HepG2 (cell line): Measurements from ENCODE around the gene SETD1B. TPM values are rescaled to one million over a fixed set of nuclear protein-coding genes. Genes with fewer than 3 reads are reported as not detected.

Experiments
- AHR ChIP-seq: IDR thresholded peaks from 2 replicates; pipeline ENCODE4 v1.6.1; 2018; ENCODE audit warnings: missing genetic modification reagents, missing compliant biosample characterization
- ARNT ChIP-seq: fragments of 450-650 bp; IDR thresholded peaks from 2 replicates; pipeline ENCODE4 v1.6.1; 2017
- ATAD3A ChIP-seq: sonication (generic); formaldehyde crosslinking; IDR thresholded peaks from 2 replicates; pipeline ENCODE4 v1.4.0; 2020; ENCODE audit warnings: missing genetic modification reagents
- CBX5 ChIP-seq: sonication (generic); formaldehyde crosslinking; IDR thresholded peaks from 2 replicates; pipeline ENCODE4 v1.4.0; 2020; ENCODE audit warnings: missing genetic modification reagents, borderline replicate concordance
- DR1 ChIP-seq: sonication (generic); formaldehyde crosslinking; IDR thresholded peaks from 2 replicates; pipeline ENCODE4 v1.8.0; 2021; ENCODE audit warnings: mild to moderate bottlenecking, missing genetic modification reagents, inconsistent platforms
- ETV6 ChIP-seq: sonication (generic); formaldehyde crosslinking; conservative IDR thresholded peaks from 2 replicates; pipeline ENCODE4 v1.4.0; 2020; ENCODE audit warnings: missing genetic modification reagents
- FOXA3 ChIP-seq: IDR thresholded peaks from 2 replicates; pipeline ENCODE4 v1.6.1; 2016; ENCODE audit warnings: missing genetic modification reagents, missing compliant biosample characterization
- GTF3A ChIP-seq: sonication (generic); formaldehyde crosslinking; conservative IDR thresholded peaks from 2 replicates; pipeline ENCODE4 v1.4.0; 2020; ENCODE audit warnings: mild to moderate bottlenecking, missing genetic modification reagents
- HIVEP1 ChIP-seq: sonication (generic); formaldehyde crosslinking; IDR thresholded peaks from 2 replicates; pipeline ENCODE4 v1.4.0; 2020; ENCODE audit warnings: mild to moderate bottlenecking, missing genetic modification reagents
- HNF4A ChIP-seq: sonication (generic); formaldehyde crosslinking; IDR thresholded peaks from 2 replicates; pipeline ENCODE4 v1.4.0; 2020; ENCODE audit warnings: missing genetic modification reagents
- IRF9 ChIP-seq: sonication (generic); formaldehyde crosslinking; IDR thresholded peaks from 2 replicates; pipeline ENCODE4 v1.8.0; 2022; ENCODE audit warnings: missing genetic modification reagents, mild to moderate bottlenecking, borderline replicate concordance
- KDM4B ChIP-seq: sonication (generic); formaldehyde crosslinking; IDR thresholded peaks from 2 replicates; pipeline ENCODE4 v1.4.0; 2020; ENCODE audit warnings: missing genetic modification reagents
- KLF15 ChIP-seq: sonication (generic); formaldehyde crosslinking; IDR thresholded peaks from 2 replicates; pipeline ENCODE4 v1.8.1; 2023; ENCODE audit warnings: borderline replicate concordance, mild to moderate bottlenecking, inconsistent platforms, missing genetic modification reagents, mixed read lengths
- SP5 ChIP-seq: IDR thresholded peaks from 2 replicates; pipeline ENCODE4 v1.6.1; 2016; ENCODE audit warnings: low read depth, borderline replicate concordance
- TCF7 ChIP-seq: sonication (generic); IDR thresholded peaks from 2 replicates; pipeline ENCODE4 v1.6.1; 2016; ENCODE audit warnings: antibody characterized with exemption, low read depth
- TGIF2 ChIP-seq: IDR thresholded peaks from 2 replicates; pipeline ENCODE4 v1.6.1; 2016; ENCODE audit warnings: control low read depth, missing compliant biosample characterization
- TRIM22 ChIP-seq: fragments of 450-650 bp; IDR thresholded peaks from 2 replicates; pipeline ENCODE4 v1.6.1; 2017
- ZBTB39 ChIP-seq: sonication (generic); formaldehyde crosslinking; IDR thresholded peaks from 2 replicates; pipeline ENCODE4 v1.5.0; 2020; ENCODE audit warnings: missing genetic modification reagents
- ZKSCAN5 ChIP-seq: sonication (generic); formaldehyde crosslinking; IDR thresholded peaks from 2 replicates; pipeline ENCODE4 v1.5.1; 2020; ENCODE audit warnings: mild to moderate bottlenecking, missing genetic modification reagents
- ZNF232 ChIP-seq: sonication (generic); formaldehyde crosslinking; IDR thresholded peaks from 2 replicates; pipeline ENCODE4 v1.4.0; 2020; ENCODE audit warnings: missing genetic modification reagents, borderline replicate concordance
- ZNF33B ChIP-seq: sonication (generic); formaldehyde crosslinking; IDR thresholded peaks from 2 replicates; pipeline ENCODE4 v1.5.1; 2020; ENCODE audit warnings: mild to moderate bottlenecking, missing genetic modification reagents
- ZNF564 ChIP-seq: sonication (generic); formaldehyde crosslinking; IDR thresholded peaks from 2 replicates; pipeline ENCODE4 v1.8.1; 2023; ENCODE audit warnings: mild to moderate bottlenecking, missing genetic modification reagents
- ZNF598 ChIP-seq: sonication (generic); formaldehyde crosslinking; IDR thresholded peaks from 2 replicates; pipeline ENCODE4 v1.5.1; 2020; ENCODE audit warnings: mild to moderate bottlenecking, missing genetic modification reagents, borderline replicate concordance
- ZNF615 ChIP-seq: sonication (generic); formaldehyde crosslinking; IDR thresholded peaks from 2 replicates; pipeline ENCODE4 v1.5.0; 2020; ENCODE audit warnings: mild to moderate bottlenecking, missing genetic modification reagents, borderline replicate concordance
- ZNF768 ChIP-seq: sonication (generic); formaldehyde crosslinking; IDR thresholded peaks from 2 replicates; pipeline ENCODE4 v1.4.0; 2020; ENCODE audit warnings: missing genetic modification reagents
- ZSCAN12 ChIP-seq: sonication (generic); formaldehyde crosslinking; IDR thresholded peaks from 2 replicates; pipeline ENCODE4 v1.9.0; 2021; ENCODE audit warnings: mild to moderate bottlenecking, missing genetic modification reagents
- ZSCAN31 ChIP-seq: sonication (generic); formaldehyde crosslinking; IDR thresholded peaks from 2 replicates; pipeline ENCODE4 v1.5.0; 2020; ENCODE audit warnings: low read depth, mild to moderate bottlenecking, missing genetic modification reagents
- polyA plus RNA-seq, 8 experiments: library from polyadenylated mRNA; depleted of rRNA in 3 of 8; stranded (reverse) in 7 of 8; unstranded in 1 of 8; fragments of >200 nt; fragmentation: Illumina TruSeq in 4 of 8; extraction: Trizol in 4 of 8; gene quantifications; 2 replicates each; pipeline versions ENCODE4 v1.2.1 to v1.2.3, GENCODE V29; 2011 to 2016; ENCODE audit warnings: low read depth in 4 of 8, missing spikeins in 1 of 8, mixed read lengths in 1 of 8; ENCODE audit not compliant: insufficient read depth in 1 of 8
- total RNA-seq, 5 experiments: library from RNA; depleted of rRNA; stranded (reverse); fragments of >200 nt; fragmentation: Illumina TruSeq; extraction: Trizol; gene quantifications; 2 replicates each; pipeline ENCODE4 v1.2.3, GENCODE V29; 2016; ENCODE audit warnings: low read depth in 1 of 5
- TF ChIP-seq, protein P1 (sequence below): sonication (generic); formaldehyde crosslinking; IDR thresholded peaks from 2 replicates; pipeline ENCODE4 v1.4.0; 2020; ENCODE audit warnings: missing genetic modification reagents

SETD1B gene
- total and polyA plus RNA-seq, 2 of the 13 experiments (the other 11 are each of a cell fraction or from before 2014, with no cell fraction given): 1.1 to 1.4 TPM

DNA sequence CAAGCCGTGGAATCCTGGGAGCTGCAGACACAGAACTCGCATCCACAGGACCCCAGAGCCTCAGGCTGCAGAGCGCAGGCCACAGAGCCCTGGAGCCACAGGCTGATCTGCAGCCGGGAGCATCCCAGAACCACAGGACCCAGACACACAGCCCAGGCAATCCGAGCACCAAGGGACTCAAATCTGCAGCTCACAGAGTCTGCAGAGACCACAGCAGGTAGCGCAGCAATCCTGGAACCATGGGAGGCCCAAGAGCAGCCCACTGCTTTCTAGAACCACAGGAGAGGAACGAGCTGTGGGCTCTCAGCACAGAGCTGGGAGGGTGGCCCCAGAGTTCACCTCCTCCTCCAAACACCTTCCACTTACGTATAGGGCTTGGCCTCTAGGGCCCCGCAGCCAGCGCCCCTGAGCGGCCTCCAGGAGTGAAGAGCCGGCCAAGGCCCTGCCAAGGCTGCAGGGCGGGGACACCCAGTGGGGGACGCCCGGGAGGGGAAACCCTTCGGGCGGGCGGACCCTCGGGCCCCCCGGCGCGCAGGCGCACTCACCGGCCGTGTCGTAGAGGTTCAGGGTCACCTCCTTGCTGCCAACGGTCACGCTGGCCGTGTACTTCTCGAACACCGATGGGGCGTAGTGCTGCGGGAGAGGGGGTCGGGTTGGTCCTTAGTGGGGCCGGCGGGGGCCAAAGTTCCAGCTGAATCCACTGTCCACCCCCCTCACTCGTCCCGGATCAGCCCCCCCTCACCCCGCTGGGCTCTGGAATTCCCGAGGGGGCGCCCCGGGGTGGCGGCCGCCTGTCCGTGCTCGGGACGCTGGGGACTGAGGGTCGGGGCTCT lies 11.0 kb upstream of the SETD1B start (continued):
- TF ChIP-seq ZNF232 (CRISPR knock-in tag): 0 out of 2 replicates have a peak, but pooled peaks have one; percentile 7
- 0 out of 2 replicates have a peak, but pooled peaks have one; percentile 38 for TF ChIP-seq ZNF564 (CRISPR knock-in tag)
- no peak for TF ChIP-seq ZKSCAN5
- TF ChIP-seq CBX5: no peak
- TF ChIP-seq ZBTB39 (CRISPR knock-in tag): no peak
- TF ChIP-seq ZNF33B: no peak
- no peak for TF ChIP-seq ETV6
- TF ChIP-seq AHR (CRISPR knock-in tag): no peak
- TF ChIP-seq, protein P1, sequence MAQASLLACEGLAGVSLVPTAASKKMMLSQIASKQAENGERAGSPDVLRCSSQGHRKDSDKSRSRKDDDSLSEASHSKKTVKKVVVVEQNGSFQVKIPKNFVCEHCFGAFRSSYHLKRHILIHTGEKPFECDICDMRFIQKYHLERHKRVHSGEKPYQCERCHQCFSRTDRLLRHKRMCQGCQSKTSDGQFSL (CRISPR knock-in tag): no peak
- no peak for TF ChIP-seq ZNF615 (CRISPR knock-in tag)
- no peak for TF ChIP-seq ZSCAN12 (CRISPR knock-in tag)
- no peak for TF ChIP-seq ATAD3A (CRISPR knock-in tag)
- TF ChIP-seq HIVEP1 (CRISPR knock-in tag): peak; percentile 98
- TF ChIP-seq HNF4A (CRISPR knock-in tag): no peak
- no peak for TF ChIP-seq DR1
- TF ChIP-seq ARNT: no peak
- no peak for TF ChIP-seq KDM4B
- no peak for TF ChIP-seq TCF7
- TF ChIP-seq KLF15: no peak
- no peak for TF ChIP-seq ZSCAN31 (CRISPR knock-in tag)
- TF ChIP-seq TRIM22: no peak
- TF ChIP-seq SP5 (CRISPR knock-in tag): peak; percentile 29; the same call in 1 of the 2 replicates
- TF ChIP-seq ZNF768 (CRISPR knock-in tag): no peak
- 0 out of 2 replicates have a peak, but pooled peaks have one; percentile 7 for TF ChIP-seq FOXA3 (CRISPR knock-in tag)
- no peak for TF ChIP-seq IRF9 (CRISPR knock-in tag)
- TF ChIP-seq TGIF2 (CRISPR knock-in tag): no peak
- peak; percentile 30; the same call in 1 of the 2 replicates for TF ChIP-seq ZNF598 (CRISPR knock-in tag)
- no peak for TF ChIP-seq GTF3A (CRISPR knock-in tag)
